ENCODE measurements around the gene KHDC3L. TPM values are rescaled to one million over a fixed set of nuclear protein-coding genes. Genes with fewer than 3 reads are reported as not detected.

The KHDC3L gene
- total and polyA plus RNA-seq, 2 of the 8 experiments (the other 6 are each of a cell fraction or from before 2014, with no cell fraction given), result 0.11 TPM; not detected in 1

GRCh38 chr6:73339340-73339739 lies 23.1 kb upstream of the KHDC3L start:
- no peaks in the 10 kb centered on the region for H4K20me1 ChIP-seq (replicated peaks in 1 of 2; ENCODE audit: control insufficient read depth in 1 of 2, insufficient read depth in 2 of 2, low read length in 2 of 2)
- no peaks in the 10 kb centered on the region for H3K79me2 ChIP-seq (ENCODE audit: control insufficient read depth in 1 of 2, insufficient read depth in 2 of 2, low read length in 2 of 2)
- peak in 1 of 2 experiments; percentile 48 for DNase-seq (ENCODE audit: low read depth in 1 of 2, low spot score in 2 of 2)
- no peak overlapping the region for H2BK15ac ChIP-seq (ENCODE audit: low read length)
- no peak overlapping the region for H3K14ac ChIP-seq (ENCODE audit: insufficient read length)
- H4K5ac ChIP-seq (ENCODE audit: insufficient read length, low read depth, low read length), result no peak overlapping the region
- 70% methylated on average over 3 of the region's 3 CpGs; no CpG with 5 or more reads in 1 of the 2 experiments for WGBS, 2 experiments (ENCODE audit: extremely low coverage in 1 of 2, insufficient coverage in 1 of 2, insufficient read length in 1 of 2, insufficient replicate concordance in 2 of 2, low coverage in 1 of 2, low lambda C conversion rate in 2 of 2, missing lambda C conversion rate in 1 of 2)
- no peaks in the 10 kb centered on the region for H3K27me3 ChIP-seq (replicated peaks in 1 of 4; ENCODE audit: control insufficient read depth in 3 of 4, extremely low read depth in 1 of 4, insufficient read depth in 3 of 4, low read length in 3 of 4)
- H2AFZ ChIP-seq (ENCODE audit: low read length), result peak overlapping the region; percentile 12; the same call in 1 of the 2 replicates
- no peak overlapping the region for H3K56ac ChIP-seq (replicated peaks; ENCODE audit: insufficient read length, low read depth, low read length)
- no peak overlapping the region for H2BK12ac ChIP-seq (ENCODE audit: low read depth, low read length)
- H3K9me3 ChIP-seq (ENCODE audit: insufficient read depth in 2 of 2, low read depth in 1 of 2, low read length in 1 of 2), result no peaks in the 10 kb centered on the region
- H3K23ac ChIP-seq (ENCODE audit: insufficient read length), result no peak overlapping the region
- no peak overlapping the region for H3K18ac ChIP-seq (ENCODE audit: extremely low read depth, low read length)
- no peak overlapping the region for H2AK5ac ChIP-seq (ENCODE audit: low read depth, low read length)
- H2BK20ac ChIP-seq (ENCODE audit: low read length), result no peak overlapping the region; the same call in 1 of the 2 replicates
- H4K8ac ChIP-seq (ENCODE audit: extremely low read depth, insufficient read depth, low read length), result no peak overlapping the region
- no peak overlapping the region for H3K4me3 ChIP-seq (ENCODE audit: extremely low read depth in 1 of 4, insufficient read depth in 2 of 4, low read depth in 3 of 4, low read length in 4 of 4)
- CTCF ChIA-PET (ENCODE audit: partially characterized antibody), result interaction anchor here (1.6 to 4.3 kb wide), 2 partner anchors 12 to 49 kb away, joined by 12 to 32 read pairs; no protein-coding TSS in a partner anchor
- no peak overlapping the region for H3K9ac ChIP-seq (replicated peaks in 1 of 4; ENCODE audit: extremely low read depth in 1 of 4, low read depth in 3 of 4, low read length in 3 of 4)
- H3K27ac ChIP-seq (ENCODE audit: low read depth, low read length), result no peak overlapping the region
- H3K79me1 ChIP-seq (ENCODE audit: low read depth, low read length), result no peaks in the 10 kb centered on the region
- H3K4me1 ChIP-seq (replicated peaks in 1 of 4; ENCODE audit: control insufficient read depth in 3 of 4, insufficient read depth in 4 of 4, low read length in 3 of 4), result no peaks in the 10 kb centered on the region
- POLR2A ChIA-PET (ENCODE audit: partially characterized antibody), result interaction anchor here (3.8 kb wide), 1 partner anchor 9 kb away, joined by 15 read pairs; no protein-coding TSS in a partner anchor
- no peak overlapping the region for H4K91ac ChIP-seq (replicated peaks; ENCODE audit: insufficient read length, low read length)
- TF ChIP-seq NANOG (IDR thresholded peaks at IDR 0.05; ENCODE audit: insufficient read depth, low read depth, low read length, poor library complexity, severe bottlenecking), result no peak
- TF ChIP-seq SP1 (IDR thresholded peaks at IDR 0.05; ENCODE audit: low read depth, low read length), result 0 out of 2 replicates have a peak, but pooled peaks have one; percentile 47
- H3K4me2 ChIP-seq (ENCODE audit: insufficient read depth in 1 of 2, low read depth in 2 of 2, low read length in 2 of 2), result no peak overlapping the region
- H3K4ac ChIP-seq (replicated peaks; ENCODE audit: insufficient read length, low read depth, low read length), result no peak overlapping the region
- no peak overlapping the region for H2BK120ac ChIP-seq (replicated peaks; ENCODE audit: low read depth, low read length)
- H3K36me3 ChIP-seq (ENCODE audit: control insufficient read depth in 2 of 4, insufficient read depth in 4 of 4, low read length in 3 of 4), result no peaks in the 10 kb centered on the region
- FAIRE-seq, result no peak
- no peak overlapping the region for H2BK5ac ChIP-seq (ENCODE audit: low read depth, low read length)
- H3K23me2 ChIP-seq (ENCODE audit: low read depth, low read length), result no peaks in the 10 kb centered on the region

Measured in H1 (cell line).